T follicular helper cell (primary cell): ENCODE data around the gene NLGN1.

Experiments
- DNase-seq: peaks from one replicate; pipeline ENCODE4 v3.0.0-alpha.2; 2020; ENCODE audit warnings: low read depth

NLGN1 gene

DNA sequence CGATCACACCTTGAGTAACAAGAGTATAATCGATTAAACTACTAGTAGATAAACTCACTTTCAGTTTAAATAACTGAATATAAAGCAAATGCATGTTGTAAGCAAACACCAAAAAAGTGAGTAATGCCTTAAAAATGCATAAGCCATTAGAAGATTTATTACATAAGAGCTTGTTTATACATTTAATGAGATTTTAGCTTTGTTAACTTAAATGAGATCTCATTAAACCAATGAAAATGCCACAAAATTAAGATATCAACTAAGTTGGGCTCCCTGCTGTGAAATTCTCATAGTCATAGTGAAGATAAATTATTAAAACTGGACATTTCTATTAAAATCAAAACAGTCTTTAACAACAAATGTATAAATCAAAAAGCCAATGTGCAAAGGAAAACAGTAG, 701.2 kb downstream of the NLGN1 start:
- DNase-seq, result no peak

DNA sequence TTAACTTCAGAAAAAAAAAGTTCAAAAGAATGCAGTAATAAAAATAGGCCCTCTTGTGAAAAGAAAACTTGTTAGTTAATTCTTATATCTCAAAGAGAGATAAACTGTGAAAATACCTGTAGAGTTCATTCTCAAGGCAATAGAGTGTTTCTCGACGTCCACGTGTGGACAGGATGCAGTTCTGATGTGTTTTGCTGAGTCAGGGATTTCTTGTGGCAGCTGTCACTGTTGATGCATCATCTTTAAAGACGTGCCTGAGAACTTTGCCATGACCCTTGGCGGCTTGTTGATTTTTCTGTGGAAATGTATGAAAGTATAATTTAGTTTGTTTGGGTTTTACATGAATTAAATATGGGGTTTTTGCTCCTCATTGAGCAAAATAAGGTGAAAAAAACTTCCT, 702.2 kb downstream of the NLGN1 start:
- DNase-seq, result no peak

DNA sequence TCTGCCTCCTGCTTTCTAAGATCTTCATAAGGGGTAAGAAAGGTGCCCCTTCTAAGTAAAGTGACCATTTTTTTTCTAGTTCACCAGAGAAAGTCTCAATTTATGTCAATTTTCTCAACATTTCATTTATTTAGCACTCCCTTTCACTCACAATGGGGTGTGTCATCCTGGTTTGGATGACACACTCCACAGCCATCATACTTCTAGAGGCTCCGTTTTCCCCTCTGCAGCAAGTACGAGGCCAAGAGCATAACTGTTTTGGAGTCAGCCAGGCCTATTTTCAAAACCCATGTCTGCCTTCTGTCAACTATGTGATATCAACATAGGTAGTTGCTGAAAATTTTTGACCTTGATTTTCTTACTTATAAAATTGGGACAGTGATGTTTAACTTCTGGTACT, 703.2 kb downstream of the NLGN1 start:
- no peak for DNase-seq

DNA sequence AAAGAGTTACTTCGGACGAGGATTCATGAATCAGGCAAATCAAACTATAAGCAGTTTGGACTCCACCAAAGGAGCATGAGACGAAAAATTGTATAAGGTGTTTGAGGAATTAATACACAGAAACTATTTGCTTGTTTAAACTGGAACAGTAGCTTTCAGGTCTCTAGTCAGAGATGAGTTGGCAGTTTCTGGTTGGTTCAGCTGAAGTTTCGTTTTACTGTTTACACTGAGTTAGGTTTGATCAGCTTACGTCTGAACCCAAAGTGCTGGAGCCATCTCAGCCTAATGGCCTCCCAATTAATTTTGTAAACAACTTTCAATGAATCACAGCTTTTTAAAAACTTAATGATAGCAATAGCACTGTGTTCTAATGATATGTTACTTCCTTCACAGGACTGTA, 703.7 kb downstream of the NLGN1 start:
- DNase-seq, result no peak

DNA sequence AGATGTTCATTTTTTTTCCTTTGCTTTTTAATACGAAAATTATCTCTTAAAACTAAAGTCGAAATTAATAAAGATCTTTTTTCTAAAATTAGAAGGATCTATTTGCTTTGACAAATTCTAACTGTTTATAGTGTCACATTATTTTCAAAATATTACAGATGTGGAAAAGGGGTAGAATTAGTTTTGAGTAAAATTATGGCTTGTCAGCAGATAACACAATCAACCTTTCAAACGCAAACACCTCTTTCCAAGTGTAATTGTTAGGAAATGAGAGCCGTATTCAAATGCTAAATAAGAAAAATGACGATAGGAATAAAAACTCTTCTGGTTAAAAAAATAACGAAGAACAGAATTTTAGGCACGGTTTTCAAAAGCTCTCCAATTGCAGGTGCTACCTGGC, 704.7 kb downstream of the NLGN1 start:
- no peak for DNase-seq

DNA sequence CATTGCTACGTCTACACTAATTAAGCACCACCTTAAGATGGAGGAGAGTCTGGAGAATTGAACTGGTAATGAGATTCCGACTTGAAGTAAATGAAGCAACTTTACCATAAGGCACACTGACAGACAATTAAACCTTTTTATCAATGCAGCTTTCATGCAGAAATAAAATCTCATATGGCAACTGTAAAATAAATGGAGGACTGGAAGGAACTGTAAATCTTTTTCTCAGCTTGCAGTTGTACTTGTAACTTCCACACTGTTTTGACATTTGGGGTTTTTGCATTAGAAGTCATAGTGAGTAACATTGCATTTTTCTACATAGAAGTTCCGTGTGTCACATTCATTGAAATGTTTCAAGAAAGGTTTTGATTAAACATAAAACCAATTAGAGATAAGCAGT, 705.3 kb downstream of the NLGN1 start:
- no peak for DNase-seq

DNA sequence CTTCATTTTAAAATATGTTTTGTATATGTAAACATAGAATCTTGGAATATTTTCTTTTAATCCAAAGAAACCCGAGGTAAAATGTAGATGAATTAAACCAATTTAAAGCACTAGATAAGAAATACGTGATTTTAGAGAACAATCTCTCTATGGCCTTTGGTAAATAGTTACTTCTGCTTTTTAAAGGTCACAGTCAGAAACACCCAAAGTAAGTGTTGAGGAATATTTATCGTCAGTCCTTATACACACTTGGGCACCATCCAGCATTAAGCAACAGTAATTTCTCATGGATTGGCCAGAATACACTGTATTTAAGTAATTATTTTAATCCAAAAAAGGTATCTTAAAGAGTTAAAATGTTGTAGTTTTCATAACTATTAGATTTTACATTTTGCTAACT, 713.2 kb downstream of the NLGN1 start:
- no peak for DNase-seq

DNA sequence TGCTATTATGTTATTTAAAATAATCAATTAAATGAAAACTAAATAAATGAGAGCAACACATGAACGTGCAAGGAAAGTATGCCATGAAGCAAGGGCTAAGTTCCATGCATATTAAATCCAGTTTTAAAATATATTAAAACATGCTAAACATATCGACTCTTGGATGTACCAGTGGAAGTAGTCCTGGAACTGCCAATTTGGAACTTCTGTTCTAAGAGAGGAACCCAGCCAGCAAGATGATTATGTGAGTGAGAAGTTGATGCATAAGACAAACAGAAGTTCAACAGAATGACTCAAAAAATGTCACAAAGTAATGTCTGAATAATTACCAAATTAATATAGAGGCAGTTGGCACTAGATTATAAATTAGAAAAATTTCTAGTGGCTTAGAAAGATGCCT, 714.2 kb downstream of the NLGN1 start:
- no peak for DNase-seq

DNA sequence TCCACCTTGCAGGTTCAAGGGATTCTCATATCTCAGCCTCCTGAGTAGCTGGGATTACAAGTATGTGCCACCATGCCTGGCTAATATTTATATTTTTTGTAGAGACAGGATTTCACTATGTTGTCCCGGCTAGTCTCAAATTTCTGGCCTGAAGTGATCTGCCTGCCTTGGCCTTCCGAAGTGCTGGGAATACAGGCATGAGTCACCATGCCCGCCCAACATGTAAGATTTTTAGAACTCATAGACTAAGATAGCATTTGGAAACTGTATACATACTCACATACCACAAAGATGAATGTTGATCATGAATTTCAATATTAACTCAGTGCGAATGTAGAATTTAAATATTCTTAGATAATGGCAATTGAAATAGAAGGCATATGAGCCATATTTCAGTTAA, 718.9 kb downstream of the NLGN1 start:
- DNase-seq, result no peak

DNA sequence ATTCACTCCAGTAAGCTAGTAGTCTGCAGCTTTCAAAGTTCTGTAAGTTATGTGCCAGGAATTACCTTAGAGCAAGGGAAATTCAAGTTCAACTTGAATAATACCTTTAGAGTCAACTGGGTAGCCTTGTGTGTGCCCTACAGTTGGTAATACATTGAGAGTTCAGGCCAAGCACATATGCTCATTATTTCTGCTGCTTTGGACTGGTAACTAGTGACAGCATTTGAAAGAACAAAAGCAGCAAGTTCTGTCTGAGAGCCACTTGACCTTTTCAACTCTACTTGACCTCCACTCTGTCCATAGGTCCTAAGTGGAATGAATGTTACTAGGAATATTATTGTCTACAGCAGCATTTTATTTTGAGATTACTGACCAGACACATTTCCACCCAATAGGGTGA, 723.5 kb downstream of the NLGN1 start:
- no peak for DNase-seq

DNA sequence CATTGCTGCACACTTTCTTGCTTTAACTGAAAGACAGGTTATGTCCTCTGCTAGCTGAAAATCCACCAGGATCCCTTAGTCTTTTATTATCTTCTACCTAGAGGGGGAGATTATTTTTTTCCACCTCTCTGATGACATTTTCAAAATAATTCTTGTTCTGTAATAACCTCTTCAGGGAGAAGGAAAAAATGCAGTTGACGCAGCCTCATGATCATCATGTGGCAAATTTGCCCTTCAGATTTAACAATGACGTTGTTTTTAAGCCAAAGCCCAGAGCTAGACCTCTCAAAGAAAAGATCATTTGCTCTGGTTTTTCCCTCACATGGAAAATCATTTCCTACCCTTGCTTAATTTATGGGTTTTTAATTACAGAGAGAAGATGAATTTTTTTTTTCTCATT, 724.9 kb downstream of the NLGN1 start:
- DNase-seq, result no peak

DNA sequence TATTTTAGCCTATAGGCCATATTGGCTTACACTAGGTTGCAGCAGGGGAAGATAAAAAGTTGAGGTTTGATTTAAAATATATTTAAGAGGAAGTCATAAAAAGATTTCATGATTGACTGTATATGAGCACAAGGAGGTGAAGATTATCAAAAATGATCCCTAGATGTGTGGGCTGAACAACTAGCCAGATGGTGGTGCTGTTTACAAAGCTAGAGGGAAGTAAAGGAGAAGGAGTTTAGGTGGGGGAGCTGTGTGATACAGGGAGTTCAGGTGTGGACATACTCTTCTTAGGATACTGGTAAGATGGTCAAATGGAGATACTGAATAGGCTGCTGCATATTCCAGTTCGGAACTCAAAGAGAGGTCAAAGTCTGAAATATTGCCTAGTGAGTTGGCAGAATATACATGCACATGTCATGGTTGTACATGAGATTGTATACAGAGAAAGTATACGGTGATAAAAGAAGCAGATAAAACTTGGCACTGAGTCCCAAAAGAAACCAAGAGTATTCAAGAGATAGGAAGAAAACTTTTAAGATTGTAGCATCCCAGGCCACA, 727.8 kb downstream of the NLGN1 start:
- DNase-seq, result no peak

DNA sequence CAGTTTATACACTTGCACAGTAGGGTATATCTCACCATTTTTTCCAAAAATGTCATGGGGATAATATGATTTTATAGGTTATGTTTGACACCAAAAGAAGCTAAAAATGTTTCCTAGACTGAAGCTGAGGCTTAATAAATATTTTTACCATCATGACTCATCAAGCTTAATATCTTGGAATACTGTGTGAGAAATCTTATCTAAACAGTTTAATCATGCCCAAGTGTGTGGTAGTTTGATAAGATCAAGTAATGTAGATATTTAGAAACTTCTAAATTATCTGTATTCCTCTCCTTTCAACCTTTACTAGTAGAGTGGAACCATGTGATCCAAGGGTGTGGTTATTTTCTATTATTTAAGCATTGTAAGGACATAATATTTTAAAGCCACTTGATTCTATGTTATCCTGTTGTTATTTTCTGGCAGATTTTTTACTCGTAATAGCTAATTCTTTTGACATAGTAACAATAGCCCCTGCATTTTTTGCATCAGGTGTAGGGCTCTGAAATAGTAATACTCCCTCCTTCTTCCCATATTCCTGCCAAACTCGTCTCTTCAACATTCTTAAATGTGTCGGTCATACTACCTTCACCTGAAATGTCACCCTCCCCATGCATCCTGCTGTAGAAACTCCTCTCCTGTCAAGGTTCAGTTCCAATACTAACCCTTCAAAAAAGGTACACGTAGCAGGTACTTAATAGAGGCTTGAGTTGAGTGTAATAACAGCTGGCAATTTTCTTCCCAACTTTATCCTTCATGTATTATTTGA, 729.6 kb downstream of the NLGN1 start:
- no peak for DNase-seq

DNA sequence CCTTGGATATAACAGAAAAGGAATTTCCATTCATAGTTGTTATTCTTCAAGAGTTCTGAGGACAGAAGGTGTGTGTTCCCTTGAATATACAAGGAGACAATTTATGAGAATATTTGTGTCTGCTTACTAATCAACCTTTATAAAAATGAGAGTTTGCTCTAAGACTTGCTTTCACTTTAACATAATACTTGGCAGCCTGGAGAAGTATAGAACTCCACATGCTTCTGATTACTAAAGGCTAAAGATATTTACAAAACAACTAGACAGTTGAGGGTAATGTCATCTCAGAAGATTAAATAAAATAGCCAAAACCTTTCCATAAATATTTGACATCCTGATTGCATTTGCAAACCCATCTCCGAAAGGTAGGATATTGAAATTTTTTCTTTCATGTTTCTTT, 734.5 kb downstream of the NLGN1 start:
- no peak for DNase-seq

DNA sequence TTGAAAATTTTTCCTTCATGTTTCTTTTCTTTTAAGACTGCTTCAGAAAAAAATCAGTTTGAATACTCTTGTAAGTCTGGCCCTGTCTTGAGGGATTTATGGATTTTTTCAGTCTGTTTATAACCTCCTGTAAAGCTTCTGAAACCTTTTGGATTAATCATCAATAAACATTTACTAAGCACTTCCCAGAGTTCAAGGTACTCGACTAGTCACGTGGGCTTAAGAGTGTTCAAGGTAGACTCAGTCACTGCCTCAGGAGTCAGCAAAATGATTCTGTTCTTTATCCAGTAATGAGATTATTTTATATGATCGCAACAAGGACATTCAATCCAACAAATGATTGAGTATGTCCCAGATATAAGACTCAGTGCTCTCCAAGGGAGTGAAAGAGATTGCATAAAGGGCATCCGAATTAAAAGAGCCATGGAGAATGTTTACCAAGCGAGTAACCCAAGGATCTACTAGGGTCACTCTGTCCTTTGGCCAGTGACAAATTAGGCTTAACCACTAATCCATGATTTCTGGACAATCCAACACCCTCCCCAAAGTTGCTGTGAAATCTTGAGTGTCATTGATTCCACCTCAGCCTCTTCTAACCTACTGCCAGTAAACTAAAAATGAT, 735.0 kb downstream of the NLGN1 start:
- DNase-seq, result no peak

DNA sequence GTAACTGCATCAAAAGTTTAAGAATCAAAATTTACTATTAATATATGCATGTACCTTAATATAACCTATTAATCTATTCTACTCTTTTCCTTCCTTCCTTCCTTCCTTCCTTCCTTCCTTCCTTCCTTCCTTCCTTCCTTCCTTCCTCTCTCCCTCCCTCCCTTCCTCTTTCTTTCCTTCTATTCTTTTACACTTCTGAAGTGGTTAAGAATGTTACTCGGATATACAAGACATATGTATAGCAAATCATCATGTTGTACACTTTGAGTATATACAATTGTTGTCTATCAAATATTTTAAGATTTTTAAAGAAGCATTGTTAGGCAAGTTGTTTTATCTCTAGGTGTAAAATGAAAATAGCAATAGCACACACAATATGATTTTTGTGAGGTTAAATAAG, 748.5 kb downstream of the NLGN1 start:
- DNase-seq, result no peak

DNA sequence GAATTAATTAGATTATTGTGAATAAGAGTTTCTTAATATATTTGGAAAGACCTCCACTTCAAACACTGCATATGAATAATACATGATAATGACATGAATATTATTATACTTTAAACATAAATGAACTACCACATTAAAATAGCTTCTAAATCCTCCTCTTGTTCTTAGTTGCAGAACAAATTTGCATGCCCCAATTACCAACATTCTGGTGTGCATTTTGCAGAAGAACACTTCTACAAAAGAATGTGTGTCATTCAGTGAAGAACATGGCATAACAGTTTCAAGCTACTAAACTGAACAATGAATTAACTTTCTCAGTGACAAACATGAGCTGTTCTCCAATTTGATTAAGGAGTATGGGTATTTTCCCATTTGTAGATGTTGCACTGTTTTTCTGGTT, 750.3 kb downstream of the NLGN1 start:
- no peak for DNase-seq

DNA sequence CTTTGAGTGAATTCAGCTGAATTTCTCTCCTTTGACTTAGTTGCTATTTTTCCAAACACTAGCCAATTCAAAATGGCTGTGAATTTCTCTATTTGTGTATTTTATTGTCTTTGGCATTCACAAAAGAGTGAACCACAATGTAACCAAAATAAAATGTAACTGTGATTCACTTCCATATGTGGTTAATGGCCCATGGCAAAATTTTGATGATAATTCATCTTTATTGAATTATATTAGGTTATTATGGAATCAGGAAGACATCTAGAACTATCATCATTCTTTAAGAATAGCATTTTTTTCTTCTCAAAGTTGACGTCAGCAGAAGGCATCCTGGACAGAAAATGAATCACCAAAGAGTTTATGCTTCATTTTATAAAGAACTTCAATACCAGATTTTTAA, 756.3 kb downstream of the NLGN1 start:
- no peak for DNase-seq

DNA sequence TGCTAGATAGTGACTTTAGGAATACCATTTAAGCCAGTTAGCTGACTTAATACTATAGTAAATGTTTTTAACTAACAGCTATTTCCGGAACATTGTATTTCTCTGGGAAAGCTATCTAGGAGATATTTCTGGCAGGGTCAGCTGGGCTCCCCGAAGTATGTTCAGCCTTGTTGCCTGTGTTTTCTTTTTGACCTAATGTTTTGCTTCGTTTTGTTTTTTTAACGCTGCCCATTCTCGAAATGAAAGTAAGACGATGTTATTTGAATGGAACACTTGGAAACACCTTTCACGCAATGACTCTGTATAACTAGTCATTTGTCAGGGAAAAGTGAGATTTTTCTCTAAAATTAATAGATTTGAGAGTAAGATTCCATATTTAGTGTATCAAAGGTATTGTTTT, 758.7 kb downstream of the NLGN1 start:
- DNase-seq, result no peak

DNA sequence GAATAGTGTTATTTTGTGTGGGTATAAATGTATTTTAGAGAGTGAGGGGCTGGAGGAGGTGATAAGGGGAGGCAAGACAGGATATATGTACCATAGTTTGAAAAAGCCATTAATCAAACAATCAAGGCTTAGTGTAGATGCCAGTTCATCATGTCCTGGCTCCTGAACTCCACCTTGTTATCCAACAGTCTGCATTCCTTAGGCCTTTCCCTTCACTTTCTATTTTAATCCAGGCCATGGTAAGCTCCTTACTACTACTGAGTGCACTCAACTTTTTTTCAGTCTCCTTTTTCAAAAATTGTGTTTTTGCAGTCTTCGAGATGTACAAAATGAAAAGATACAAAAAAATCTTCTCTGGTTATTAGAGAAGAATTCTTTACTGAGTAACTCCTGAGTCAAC, 761.1 kb downstream of the NLGN1 start:
- no peak for DNase-seq

DNA sequence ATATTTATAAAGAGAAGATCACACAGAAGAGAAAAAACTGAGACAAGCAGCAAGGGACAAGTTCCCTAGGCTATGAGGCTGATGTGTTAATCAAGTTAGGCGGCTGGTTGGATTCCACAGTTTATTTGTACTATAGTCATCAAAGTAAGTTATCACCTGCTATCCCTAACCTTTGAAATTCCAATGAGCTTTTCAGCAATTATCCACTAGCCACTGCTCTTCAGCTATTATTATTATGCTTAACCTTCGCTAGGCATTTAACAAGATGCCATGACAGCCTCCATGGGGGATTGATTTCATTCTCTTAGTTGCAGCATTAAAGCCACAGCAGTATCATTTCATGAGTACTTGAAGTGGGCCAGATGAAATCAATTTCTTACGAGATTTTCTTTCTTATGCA, 762.1 kb downstream of the NLGN1 start:
- no peak for DNase-seq

DNA sequence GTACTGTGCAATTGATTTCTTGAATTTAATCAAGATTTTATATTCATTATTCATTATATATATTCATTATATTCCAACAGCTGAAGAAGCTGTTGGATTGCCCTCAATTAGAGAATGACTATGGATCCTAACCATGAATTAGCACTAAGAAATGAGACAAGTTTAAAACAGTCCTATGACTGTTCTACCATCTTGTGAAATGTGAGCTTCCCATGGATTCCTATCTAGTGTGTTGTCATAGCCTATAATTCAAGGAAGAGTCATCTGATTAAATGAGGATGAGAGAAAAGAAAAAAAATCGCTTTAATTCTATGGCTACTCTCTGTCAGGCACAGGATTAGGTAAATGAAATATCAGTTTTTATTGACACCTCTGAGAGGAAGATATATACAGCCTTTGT, 765.0 kb downstream of the NLGN1 start:
- DNase-seq, result no peak

DNA sequence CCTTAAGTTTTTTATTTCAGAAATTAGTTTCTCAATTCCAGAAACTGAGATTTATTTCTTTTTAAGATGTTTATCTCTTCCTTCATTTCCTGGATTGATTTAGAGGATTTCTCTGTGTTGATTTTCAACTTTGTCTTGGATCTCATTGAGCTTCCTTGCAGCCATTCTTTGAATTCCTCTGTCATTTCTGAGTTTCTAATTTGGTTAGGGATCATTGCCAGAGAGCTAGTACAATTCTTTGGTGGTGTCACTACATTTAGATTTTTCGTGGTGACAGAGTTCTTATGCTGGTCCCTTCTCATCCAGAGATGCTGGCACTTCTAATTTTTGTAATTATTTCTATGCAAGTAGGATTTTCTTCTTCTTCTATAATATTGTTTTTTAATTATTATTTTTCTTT, 770.5 kb downstream of the NLGN1 start:
- DNase-seq, result no peak
